Small intestine (tissue), 7 donors: ENCODE measurements around the gene AATK. TPM values are rescaled to one million over a fixed set of nuclear protein-coding genes. Genes with fewer than 3 reads are reported as not detected.

Experiments used
- DNase-seq, 2 donors: peaks; one replicate each; pipeline versions ENCODE4 v3.0.0 to v3.0.0-alpha.2; 2013
- FAIRE-seq: peaks from 2 replicates; lab custom pipeline; 2012; peaks lifted over from hg19 to GRCh38; lab: Jason Lieb, UNC
- H3K27ac ChIP-seq, 3 donors: one replicate each; pipeline ENCODE4 v1.5.1; 2013; ENCODE audit warnings: low read length in 2 of 3, mild to moderate bottlenecking in 2 of 3, control low read depth in 1 of 3, inconsistent platforms in 1 of 3, low read depth in 1 of 3, moderate library complexity in 1 of 3
- H3K27me3 ChIP-seq, 3 donors: one replicate each; pipeline ENCODE4 v1.6.1; 2013; ENCODE audit warnings: low read length in 3 of 3, inconsistent platforms in 1 of 3; ENCODE audit not compliant: control insufficient read depth in 3 of 3, insufficient read depth in 3 of 3
- H3K36me3 ChIP-seq, 3 donors: one replicate each; pipeline ENCODE4 v1.6.1; 2013; ENCODE audit warnings: low read length in 3 of 3, inconsistent platforms in 1 of 3, low read depth in 1 of 3, mild to moderate bottlenecking in 1 of 3, moderate library complexity in 1 of 3; ENCODE audit not compliant: control insufficient read depth in 3 of 3, insufficient read depth in 2 of 3
- H3K4me1 ChIP-seq, 3 donors: one replicate each; pipeline ENCODE4 v1.6.1; 2013; ENCODE audit warnings: low read length in 2 of 3, inconsistent platforms in 1 of 3, low read depth in 1 of 3, mild to moderate bottlenecking in 1 of 3, moderate library complexity in 1 of 3; ENCODE audit not compliant: control insufficient read depth in 3 of 3, insufficient read depth in 2 of 3
- H3K4me3 ChIP-seq, 3 donors: one replicate each; pipeline ENCODE4 v1.5.1; 2013; ENCODE audit warnings: low read length in 3 of 3, control low read depth in 1 of 3, inconsistent platforms in 1 of 3, low read depth in 1 of 3, mild to moderate bottlenecking in 1 of 3, moderate library complexity in 1 of 3
- H3K9me3 ChIP-seq, 2 donors: one replicate each; pipeline ENCODE4 v1.6.1; 2013; ENCODE audit warnings: low read depth in 1 of 2, low read length in 1 of 2; ENCODE audit not compliant: control insufficient read depth in 2 of 2, insufficient read depth in 1 of 2
- WGBS, 3 donors: extraction: QIAGEN DNeasy Blood & Tissue Kit; methylation state at CpG; one replicate each; pipeline ENCODE4 v1.1.7; 2013; 5-methylcytosine and 5-hydroxymethylcytosine counted together
- polyA plus RNA-seq, 4 donors: library from polyadenylated mRNA; stranded (reverse) in 3 of 4; unstranded in 1 of 4; fragments of 200-250 nt in 3 of 4; fragments of 120-200 nt in 1 of 4; gene quantifications; one replicate each; pipeline versions ENCODE4 v1.2.1 to v1.2.3, GENCODE V29; 2013
- donor health status: healthy with polysubstance abuse.
- donor health status: control.
- donor health status: control.
- donor health status: Bipolar disorder and iron deficiency.
- donor health status: healthy.

The AATK gene
- polyA plus RNA-seq, 4 donors: 33.1 to 118 (median 95.7) TPM

- no peak overlapping the region for H3K4me3 ChIP-seq
- no peaks in the 10 kb centered on the region for H3K4me1 ChIP-seq
- FAIRE-seq (no peak), DNase-seq (peak in 1 of 2 donors; percentile 83)
- WGBS, 3 donors: 21 to 64% (median 51%) methylated on average over 19 of the region's 19 CpGs
- no peaks in the 10 kb centered on the region for H3K9me3 ChIP-seq
- H3K27me3 ChIP-seq: no peaks in the 10 kb centered on the region
- H3K36me3 ChIP-seq: peaks cover 3 to 82% (median 5%) of the 10 kb centered on the region in 3 donors
- H3K27ac ChIP-seq: peak overlapping the region in 1 of 3 donors; percentile 25
Measured at GRCh38 chr17:81114351-81115093, 51.5 kb downstream of the AATK start.

GRCh38 chr17:81113158-81113724, 52.8 kb downstream of the AATK start:
- no peak overlapping the region for H3K4me3 ChIP-seq
- no peak for DNase-seq
- no peaks in the 10 kb centered on the region for H3K27me3 ChIP-seq
- no peak overlapping the region for H3K27ac ChIP-seq
- 84 to 90% (median 88%) methylated on average over 21 of the region's 21 CpGs for WGBS, 3 donors
- H3K36me3 ChIP-seq: peaks cover 3 to 73% (median 5%) of the 10 kb centered on the region in 3 donors
- H3K9me3 ChIP-seq: no peaks in the 10 kb centered on the region
- no peak for FAIRE-seq
- H3K4me1 ChIP-seq: peaks cover 0 to 4% (median 0%) of the 10 kb centered on the region in 3 donors

- H3K4me1 ChIP-seq: peaks cover 0 to 9% (median 0%) of the 10 kb centered on the region in 3 donors
- H3K27me3 ChIP-seq: no peaks in the 10 kb centered on the region
- DNase-seq: no peak
- H3K9me3 ChIP-seq: no peaks in the 10 kb centered on the region
- peaks cover 3 to 68% (median 5%) of the 10 kb centered on the region in 3 donors for H3K36me3 ChIP-seq
- H3K4me3 ChIP-seq: no peak overlapping the region
- no peak overlapping the region for H3K27ac ChIP-seq
- no peak for FAIRE-seq
- whole genome bisulfite sequencing, 3 donors: 92 to 95% (median 93%) methylated on average over 23 of the region's 23 CpGs
Measured at GRCh38 chr17:81112450-81112849, 53.6 kb downstream of the AATK start.

- WGBS, 3 donors: 69 to 76% (median 73%) methylated on average over 10 of the region's 10 CpGs
- peaks cover 0 to 67% (median 0%) of the 10 kb centered on the region in 3 donors for H3K36me3 ChIP-seq
- FAIRE-seq: no peak
Measured at GRCh38 chr17:81111066-81111465, 55.0 kb downstream of the AATK start.

GRCh38 chr17:81110488-81111040, 55.5 kb downstream of the AATK start:
- Histone ChIP-seq H3K9me3 (no peaks in the 10 kb centered on the region), H3K4me3 (no peak overlapping the region), H3K4me1 (peaks cover 0 to 9% (median 0%) of the 10 kb centered on the region in 3 donors), H3K27ac (no peak overlapping the region), H3K36me3 (peaks cover 0 to 66% (median 0%) of the 10 kb centered on the region in 3 donors), H3K27me3 (no peaks in the 10 kb centered on the region)
- WGBS, 3 donors: 85 to 88% (median 85%) methylated on average over 30 of the region's 30 CpGs
- no peak for DNase-seq
- no peak for FAIRE-seq

More at GRCh38 chr17:81111066-81111465, 55.0 kb downstream of the AATK start:
- no peak overlapping the region for H3K4me3 ChIP-seq
- H3K27me3 ChIP-seq: no peaks in the 10 kb centered on the region
- DNase-seq: no peak
- no peak overlapping the region for H3K27ac ChIP-seq
- peaks cover 0 to 9% (median 0%) of the 10 kb centered on the region in 3 donors for H3K4me1 ChIP-seq
- no peaks in the 10 kb centered on the region for H3K9me3 ChIP-seq

- Histone ChIP-seq H3K4me1 (peaks cover 0 to 9% (median 0%) of the 10 kb centered on the region in 3 donors), H3K9me3 (no peaks in the 10 kb centered on the region), H3K27me3 (no peaks in the 10 kb centered on the region), H3K27ac (no peak overlapping the region), H3K4me3 (no peak overlapping the region), H3K36me3 (peaks cover 0 to 65% (median 0%) of the 10 kb centered on the region in 3 donors)
- WGBS, 3 donors: 82 to 89% (median 86%) methylated on average over 22 of the region's 22 CpGs
- FAIRE-seq (no peak), DNase-seq (no peak)
Measured at GRCh38 chr17:81109957-81110356, 56.1 kb downstream of the AATK start.

- WGBS, 3 donors: 40 to 70% (median 41%) methylated on average over 9 of the region's 9 CpGs
- FAIRE-seq: no peak
- Histone ChIP-seq H3K27ac (no peak overlapping the region), H3K9me3 (no peaks in the 10 kb centered on the region), H3K36me3 (peaks cover 0 to 65% (median 0%) of the 10 kb centered on the region in 3 donors), H3K4me3 (no peak overlapping the region), H3K4me1 (peaks cover 0 to 9% (median 0%) of the 10 kb centered on the region in 3 donors), H3K27me3 (no peaks in the 10 kb centered on the region)
- DNase-seq: peak; percentile 40 to 57
Measured at GRCh38 chr17:81108220-81108619, 57.8 kb downstream of the AATK start.

- WGBS, 3 donors: 85 to 89% (median 89%) methylated on average over 11 to 24 of the region's 24 CpGs
- peaks cover 0 to 53% (median 0%) of the 10 kb centered on the region in 3 donors for H3K36me3 ChIP-seq
- peaks cover 0 to 9% (median 0%) of the 10 kb centered on the region in 3 donors for H3K4me1 ChIP-seq
- H3K27ac ChIP-seq: no peak overlapping the region
- H3K9me3 ChIP-seq: no peaks in the 10 kb centered on the region
- DNase-seq (no peak), FAIRE-seq (no peak)
- H3K27me3 ChIP-seq: no peaks in the 10 kb centered on the region
- no peak overlapping the region for H3K4me3 ChIP-seq
Measured at GRCh38 chr17:81106716-81107115, 59.3 kb downstream of the AATK start.
